Loucy (cell line): ENCODE results near the gene GMFB.

ENCODE experiments used
- H2AFZ ChIP-seq: fragments of 200-600 bp; sonication (generic); 2 replicates; pipeline ENCODE4 v1.6.0; 2016; ENCODE audit warnings: antibody characterized with exemption, mild to moderate bottlenecking, low read length, moderate library complexity
- H3F3A ChIP-seq: fragments of 200-600 bp; 2 replicates; pipeline ENCODE4 v1.6.0; 2016; ENCODE audit warnings: antibody characterized with exemption, low read depth, mild to moderate bottlenecking
- H3K27me3 ChIP-seq: fragments of 200-600 bp; sonication (generic); 2 replicates; pipeline ENCODE4 v1.6.1; 2014; ENCODE audit warnings: low read length, mild to moderate bottlenecking; ENCODE audit not compliant: insufficient read depth, poor library complexity, severe bottlenecking
- H3K36me3 ChIP-seq: fragments of 200-600 bp; sonication (generic); 2 replicates; pipeline ENCODE4 v1.6.1; 2016; ENCODE audit warnings: low read length; ENCODE audit not compliant: insufficient read depth
- H3K4me1 ChIP-seq: fragments of 200-600 bp; sonication (generic); 2 replicates; pipeline ENCODE4 v1.5.1; 2014; ENCODE audit warnings: low read length, mild to moderate bottlenecking; ENCODE audit not compliant: insufficient read depth, poor library complexity, severe bottlenecking
- H3K4me2 ChIP-seq: fragments of 200-600 bp; sonication (generic); 2 replicates; pipeline ENCODE4 v1.6.0; 2014; ENCODE audit warnings: antibody characterized with exemption, low read length, low read depth, mild to moderate bottlenecking; ENCODE audit not compliant: poor library complexity, severe bottlenecking
- H3K4me3 ChIP-seq: fragments of 200-600 bp; sonication (generic); 2 replicates; pipeline ENCODE4 v1.5.1; 2014; ENCODE audit warnings: low read length, mild to moderate bottlenecking, mixed read lengths; ENCODE audit not compliant: poor library complexity, severe bottlenecking
- H3K79me2 ChIP-seq: fragments of 200-600 bp; sonication (generic); 2 replicates; pipeline ENCODE4 v1.6.1; 2014; ENCODE audit warnings: low read length; ENCODE audit not compliant: insufficient read depth
- H3K9ac ChIP-seq: fragments of 200-600 bp; sonication (generic); 2 replicates; pipeline ENCODE4 v1.6.0; 2014; ENCODE audit warnings: mild to moderate bottlenecking, low read depth, low read length, moderate library complexity; ENCODE audit not compliant: poor library complexity, severe bottlenecking
- H3K9me2 ChIP-seq: fragments of 200-600 bp; sonication (generic); replicated peaks from 2 replicates; pipeline ENCODE4 v1.6.1; 2016; ENCODE audit warnings: low read depth, low read length, mixed read lengths
- H3K9me3 ChIP-seq: fragments of 200-600 bp; sonication (generic); 2 replicates; pipeline ENCODE4 v1.6.1; 2014; ENCODE audit warnings: mild to moderate bottlenecking, antibody characterized with exemption, low read length, low read depth; ENCODE audit not compliant: insufficient read depth
- H4K20me1 ChIP-seq: fragments of 200-600 bp; sonication (generic); 2 replicates; pipeline ENCODE4 v1.6.0; 2014; ENCODE audit warnings: antibody characterized with exemption, low read length, mild to moderate bottlenecking; ENCODE audit not compliant: insufficient read depth, poor library complexity, severe bottlenecking
- CTCF ChIP-seq: fragments of 200-600 bp; sonication (generic); conservative IDR thresholded peaks from 2 replicates; pipeline ENCODE4 v1.5.1; 2014; ENCODE audit warnings: mild to moderate bottlenecking, antibody characterized with exemption, low read length
- EZH2phosphoT487 ChIP-seq: fragments of 200-600 bp; IDR thresholded peaks from 2 replicates; pipeline ENCODE4 v1.6.1; 2018; ENCODE audit warnings: antibody characterized with exemption, mild to moderate bottlenecking, moderate library complexity, borderline replicate concordance

Gene GMFB

GRCh38 chr14:54524410-54524809 lies 35.6 kb upstream of the GMFB start:
- no peaks in the 10 kb centered on the region for H3K9me2 ChIP-seq
- H3K36me3 ChIP-seq = peaks cover 30% of the 10 kb centered on the region; the same call in 1 of the 2 replicates
- TF ChIP-seq CTCF = no peak
- TF ChIP-seq EZH2phosphoT487 = no peak
- no peak overlapping the region for H3K9ac ChIP-seq
- no peaks in the 10 kb centered on the region for H3F3A ChIP-seq
- no peaks in the 10 kb centered on the region for H3K4me1 ChIP-seq
- no peak overlapping the region for H3K4me3 ChIP-seq
- H3K9me3 ChIP-seq = no peaks in the 10 kb centered on the region
- H2AFZ ChIP-seq = no peak overlapping the region
- no peaks in the 10 kb centered on the region for H3K27me3 ChIP-seq
- no peaks in the 10 kb centered on the region for H4K20me1 ChIP-seq
- peaks cover 7% of the 10 kb centered on the region; the same call in 1 of the 2 replicates for H3K79me2 ChIP-seq
- H3K4me2 ChIP-seq = no peak overlapping the region

- no peak overlapping the region for H2AFZ ChIP-seq
- no peak overlapping the region for H3K9ac ChIP-seq
- H3K36me3 ChIP-seq = no peaks in the 10 kb centered on the region
- no peaks in the 10 kb centered on the region for H3K9me2 ChIP-seq
- no peak overlapping the region for H3K4me3 ChIP-seq
- H3K27me3 ChIP-seq = no peaks in the 10 kb centered on the region
- H3K9me3 ChIP-seq = peaks cover 10% of the 10 kb centered on the region; the same call in 1 of the 2 replicates
- H3F3A ChIP-seq = no peaks in the 10 kb centered on the region
- no peak overlapping the region for H3K4me2 ChIP-seq
- peaks cover 15% of the 10 kb centered on the region for H3K4me1 ChIP-seq
- no peaks in the 10 kb centered on the region for H4K20me1 ChIP-seq
- TF ChIP-seq EZH2phosphoT487 = no peak
- no peak for TF ChIP-seq CTCF
- H3K79me2 ChIP-seq = peaks cover 39% of the 10 kb centered on the region
These were observed 27.9 kb upstream of the GMFB start for GRCh38 chr14:54516709-54517108.

- no peak for TF ChIP-seq CTCF
- TF ChIP-seq EZH2phosphoT487 = no peak
- Histone ChIP-seq H2AFZ (no peak overlapping the region), H3K27me3 (no peaks in the 10 kb centered on the region), H3K9me3 (peaks cover 10% of the 10 kb centered on the region; the same call in 1 of the 2 replicates), H3F3A (no peaks in the 10 kb centered on the region), H3K36me3 (no peaks in the 10 kb centered on the region), H3K9ac (no peak overlapping the region), H3K4me2 (no peak overlapping the region), H3K4me1 (peaks cover 26% of the 10 kb centered on the region), H3K79me2 (peaks cover 49% of the 10 kb centered on the region), H3K9me2 (no peaks in the 10 kb centered on the region), H4K20me1 (peaks cover 3% of the 10 kb centered on the region), H3K4me3 (no peak overlapping the region)
These were observed 26.9 kb upstream of the GMFB start for GRCh38 chr14:54515670-54516069.
